ENCODE measurements around the gene ZBTB18. TPM values are rescaled to one million over a fixed set of nuclear protein-coding genes. Genes with fewer than 3 reads are reported as not detected.

The ZBTB18 gene
- total RNA-seq, 2 donors from 2014 or later: 9.6 to 10.3 TPM

DNA sequence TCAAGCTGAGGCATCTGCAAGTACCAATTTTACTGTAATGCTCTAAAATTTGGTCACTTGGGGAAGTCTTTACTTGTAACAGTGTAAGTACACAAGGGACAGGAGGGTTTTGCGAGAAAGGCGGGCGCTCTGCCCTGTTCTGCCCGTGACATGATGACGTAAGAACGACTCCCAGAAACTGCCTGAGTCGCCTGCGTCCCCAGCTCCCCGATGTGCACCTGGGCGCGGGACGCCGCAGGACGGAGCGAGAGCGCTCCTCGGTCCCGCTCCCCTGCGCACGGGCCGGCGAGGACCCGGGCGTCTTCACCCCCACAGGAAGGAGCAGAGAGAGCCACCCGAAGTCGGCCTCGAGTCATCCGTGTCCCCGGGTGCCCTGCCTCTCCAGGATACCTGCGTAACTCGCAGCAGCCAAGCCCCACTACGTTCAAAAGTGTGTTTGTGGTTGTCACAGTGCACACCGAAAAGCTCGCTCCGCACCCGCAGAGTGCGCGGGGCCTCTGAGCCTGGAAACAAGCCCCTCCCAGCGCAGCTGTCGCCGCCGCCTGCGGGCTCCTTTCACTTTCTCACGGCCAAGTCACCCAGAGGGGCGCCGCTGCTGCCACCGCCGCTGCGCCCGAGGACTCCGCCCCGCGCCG is 3.3 kb upstream of the ZBTB18 start:
- H3K27me3 Mint-ChIP-seq (ENCODE audit: low read depth): no peaks in the 10 kb centered on the region
- no peak for DNase-seq
- no peaks in the 10 kb centered on the region for H3K9me3 Mint-ChIP-seq
- H3K4me1 Mint-ChIP-seq (ENCODE audit: low read depth): peaks cover 26% of the 10 kb centered on the region
- ATAC-seq (replicated peaks in 1 of 2): peak; percentile 55 to 83
- H3K27ac Mint-ChIP-seq: peak overlapping the region; percentile 98
- H3K36me3 Mint-ChIP-seq (ENCODE audit: insufficient read depth in 2 of 2): peaks cover 2 to 4% of the 10 kb centered on the region in 2 donors
- H3K4me3 Mint-ChIP-seq: peak overlapping the region; percentile 94 to 98

GRCh38 chr1:244048256-244049161 is 2.6 kb upstream of the ZBTB18 start:
- H3K36me3 Mint-ChIP-seq (ENCODE audit: insufficient read depth in 2 of 2): peaks cover 2 to 4% of the 10 kb centered on the region in 2 donors
- peaks cover 26% of the 10 kb centered on the region for H3K4me1 Mint-ChIP-seq (ENCODE audit: low read depth)
- ATAC-seq (replicated peaks in 1 of 2): peak; percentile 87 to 88
- peak overlapping the region; percentile 94 to 98 for H3K4me3 Mint-ChIP-seq
- H3K9me3 Mint-ChIP-seq: no peaks in the 10 kb centered on the region
- DNase-seq: peak; percentile 93 to 97
- no peak overlapping the region for H3K27ac Mint-ChIP-seq
- no peaks in the 10 kb centered on the region for H3K27me3 Mint-ChIP-seq (ENCODE audit: low read depth)

DNA sequence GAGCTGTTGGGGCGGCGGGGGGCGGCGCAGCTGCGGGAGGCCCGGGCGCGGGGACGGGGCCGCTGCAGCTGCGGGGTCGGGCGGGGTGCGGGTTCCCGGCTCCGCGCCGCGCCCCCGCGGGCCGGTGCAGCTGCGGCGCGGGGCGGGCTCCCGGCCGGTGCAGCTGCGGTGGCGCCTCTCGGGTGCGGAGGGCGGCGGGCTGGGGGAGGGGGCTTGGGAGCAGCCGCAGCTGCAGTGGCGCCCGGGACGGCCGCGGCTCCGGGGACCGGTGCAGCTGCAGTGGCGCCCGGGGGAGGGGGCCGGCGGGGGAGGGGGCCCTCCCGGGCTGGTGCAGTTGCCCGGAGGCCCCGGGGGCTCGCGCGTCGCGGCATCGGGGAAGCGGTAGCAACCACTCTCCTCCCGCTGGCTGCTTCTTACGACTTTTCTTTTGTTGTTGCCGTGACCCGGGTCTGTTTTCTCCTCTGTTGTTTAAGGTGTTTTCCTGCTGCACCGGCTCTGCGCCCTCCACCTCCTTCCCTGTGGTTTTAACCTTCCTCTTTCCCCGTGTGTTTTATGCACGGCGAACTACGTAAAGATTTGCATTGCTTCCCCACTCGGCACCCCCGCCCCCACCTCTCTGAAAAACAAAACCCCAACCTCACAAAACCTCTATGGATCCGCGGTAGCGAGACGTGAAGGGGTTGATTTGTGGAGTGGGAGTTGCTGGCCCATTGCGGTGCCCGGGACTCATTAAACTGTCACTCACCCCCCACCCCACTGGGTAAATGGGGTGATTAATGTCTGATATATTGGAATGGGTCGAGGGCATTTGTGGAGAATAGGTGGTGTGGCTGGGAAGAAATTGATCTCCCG is 1.7 kb upstream of the ZBTB18 start:
- H3K27me3 Mint-ChIP-seq (ENCODE audit: low read depth): no peaks in the 10 kb centered on the region
- H3K4me1 Mint-ChIP-seq (ENCODE audit: low read depth): peaks cover 26% of the 10 kb centered on the region
- DNase-seq (peak; percentile 38 to 41), ATAC-seq (replicated peaks in 1 of 2) (no peak)
- peaks cover 2 to 4% of the 10 kb centered on the region in 2 donors for H3K36me3 Mint-ChIP-seq (ENCODE audit: insufficient read depth in 2 of 2)
- peak overlapping the region; percentile 73 for H3K27ac Mint-ChIP-seq
- peak overlapping the region; percentile 96 to 98 for H3K4me3 Mint-ChIP-seq
- no peaks in the 10 kb centered on the region for H3K9me3 Mint-ChIP-seq

GRCh38 chr1:244050014-244050834 is 859 bp upstream of the ZBTB18 start:
- Mint-ChIP-seq H3K4me1 (ENCODE audit: low read depth) (peaks cover 21% of the 10 kb centered on the region), H3K36me3 (ENCODE audit: insufficient read depth in 2 of 2) (peaks cover 2 to 6% of the 10 kb centered on the region in 2 donors), H3K4me3 (peak overlapping the region; percentile 96 to 98), H3K27ac (peak overlapping the region; percentile 73), H3K9me3 (no peaks in the 10 kb centered on the region), H3K27me3 (ENCODE audit: low read depth) (no peaks in the 10 kb centered on the region)
- DNase-seq (no peak), ATAC-seq (replicated peaks in 1 of 2) (no peak)

- no peak overlapping the region for H3K27ac Mint-ChIP-seq
- no peaks in the 10 kb centered on the region for H3K27me3 Mint-ChIP-seq (ENCODE audit: low read depth)
- no peak for DNase-seq
- ATAC-seq (replicated peaks in 1 of 2): no peak
- H3K4me1 Mint-ChIP-seq (ENCODE audit: low read depth): peaks cover 9% of the 10 kb centered on the region
- H3K36me3 Mint-ChIP-seq (ENCODE audit: insufficient read depth in 2 of 2): peaks cover 2 to 7% of the 10 kb centered on the region in 2 donors
- no peaks in the 10 kb centered on the region for H3K9me3 Mint-ChIP-seq
- H3K4me3 Mint-ChIP-seq: no peak overlapping the region
Measured at GRCh38 chr1:244052016-244052727, 1.1 kb downstream of the ZBTB18 start.

GRCh38 chr1:244052728-244053312 is 1.7 kb downstream of the ZBTB18 start:
- ATAC-seq (replicated peaks in 1 of 2): no peak

GRCh38 chr1:244053831-244054230 is 2.7 kb downstream of the ZBTB18 start:
- H3K36me3 Mint-ChIP-seq (ENCODE audit: insufficient read depth in 2 of 2): peaks cover 2 to 8% of the 10 kb centered on the region in 2 donors
- H3K27me3 Mint-ChIP-seq (ENCODE audit: low read depth): no peaks in the 10 kb centered on the region
- H3K4me3 Mint-ChIP-seq: no peak overlapping the region
- DNase-seq (no peak), ATAC-seq (replicated peaks in 1 of 2) (no peak)
- no peak overlapping the region for H3K27ac Mint-ChIP-seq
- H3K9me3 Mint-ChIP-seq: no peaks in the 10 kb centered on the region
- peaks cover 13% of the 10 kb centered on the region for H3K4me1 Mint-ChIP-seq (ENCODE audit: low read depth)

More at GRCh38 chr1:244052728-244053312, 1.7 kb downstream of the ZBTB18 start:
- Mint-ChIP-seq H3K27ac (no peak overlapping the region), H3K36me3 (ENCODE audit: insufficient read depth in 2 of 2) (peaks cover 2 to 8% of the 10 kb centered on the region in 2 donors), H3K4me3 (no peak overlapping the region), H3K9me3 (no peaks in the 10 kb centered on the region), H3K4me1 (ENCODE audit: low read depth) (peaks cover 12% of the 10 kb centered on the region), H3K27me3 (ENCODE audit: low read depth) (no peaks in the 10 kb centered on the region)
- DNase-seq: no peak

GRCh38 chr1:244054247-244054923 is 3.3 kb downstream of the ZBTB18 start:
- H3K27ac Mint-ChIP-seq: no peak overlapping the region
- peak; percentile 10 to 11 for ATAC-seq (replicated peaks in 1 of 2)
- H3K9me3 Mint-ChIP-seq: no peaks in the 10 kb centered on the region
- H3K4me1 Mint-ChIP-seq (ENCODE audit: low read depth): peaks cover 13% of the 10 kb centered on the region
- H3K4me3 Mint-ChIP-seq: no peak overlapping the region
- DNase-seq: no peak
- H3K27me3 Mint-ChIP-seq (ENCODE audit: low read depth): no peaks in the 10 kb centered on the region
- H3K36me3 Mint-ChIP-seq (ENCODE audit: insufficient read depth in 2 of 2): peaks cover 2 to 8% of the 10 kb centered on the region in 2 donors

GRCh38 chr1:244054924-244055263 is 3.8 kb downstream of the ZBTB18 start:
- Mint-ChIP-seq H3K27ac (no peak overlapping the region), H3K4me1 (ENCODE audit: low read depth) (peaks cover 13% of the 10 kb centered on the region), H3K36me3 (ENCODE audit: insufficient read depth in 2 of 2) (peaks cover 0 to 4% of the 10 kb centered on the region in 2 donors), H3K27me3 (ENCODE audit: low read depth) (no peaks in the 10 kb centered on the region), H3K9me3 (no peaks in the 10 kb centered on the region), H3K4me3 (no peak overlapping the region)
- ATAC-seq (replicated peaks in 1 of 2) (peak; percentile 53 to 54), DNase-seq (peak; percentile 21)

- no peaks in the 10 kb centered on the region for H3K9me3 Mint-ChIP-seq
- DNase-seq: no peak
- ATAC-seq (replicated peaks in 1 of 2): no peak
- peaks cover 13% of the 10 kb centered on the region for H3K4me1 Mint-ChIP-seq (ENCODE audit: low read depth)
- H3K27ac Mint-ChIP-seq: no peak overlapping the region
- no peaks in the 10 kb centered on the region for H3K27me3 Mint-ChIP-seq (ENCODE audit: low read depth)
- H3K36me3 Mint-ChIP-seq (ENCODE audit: insufficient read depth in 2 of 2): peaks cover 0 to 4% of the 10 kb centered on the region in 2 donors
- peak overlapping the region in 1 of 2 donors; percentile 31 for H3K4me3 Mint-ChIP-seq
Measured at GRCh38 chr1:244056577-244056976, 5.5 kb downstream of the ZBTB18 start.
